ENCODE data around the gene ZSCAN29.
"Not testable (repeated sequence)": the region's sequence is repeated elsewhere in the genome, so short reads cannot be mapped to it uniquely, and the experiment has no call there.

ZSCAN29 gene

GRCh38 chr15:43370975-43371974, at the start of gene ZSCAN29, which contains the start of gene TUBGCP4:
Gene ZSCAN29, minus strand, starts transcription at chr15:43371043. Its CDS starts 1,130 bp downstream, at chr15:43369913.
Gene TUBGCP4, plus strand, starts transcription at chr15:43371101. Its CDS starts 254 bp downstream, at chr15:43371355.
- DNase-seq (ENCODE audit: low spot score): peak; percentile 86

GRCh38 chr15:43420435-43420834, 49.6 kb upstream of the ZSCAN29 start:
- DNase-seq (ENCODE audit: low spot score): no peak

- DNase-seq (ENCODE audit: low spot score): no peak
These were observed 43.4 kb upstream of the ZSCAN29 start for GRCh38 chr15:43414196-43414595.

GRCh38 chr15:43412096-43412495, 41.3 kb upstream of the ZSCAN29 start:
- no peak for DNase-seq (ENCODE audit: low spot score)

GRCh38 chr15:43410572-43411214, 39.9 kb upstream of the ZSCAN29 start:
- DNase-seq (ENCODE audit: low spot score): no peak

- no peak for DNase-seq (ENCODE audit: low spot score)
These were observed 37.9 kb upstream of the ZSCAN29 start for GRCh38 chr15:43408789-43409188.

GRCh38 chr15:43406808-43407207, 36.0 kb upstream of the ZSCAN29 start:
- DNase-seq (ENCODE audit: low spot score): no peak

- no peak for DNase-seq (ENCODE audit: low spot score)
These were observed 35.3 kb upstream of the ZSCAN29 start for GRCh38 chr15:43406189-43406588.

- DNase-seq (ENCODE audit: low spot score): no peak
These were observed 33.3 kb upstream of the ZSCAN29 start for GRCh38 chr15:43404130-43404529.

- DNase-seq (ENCODE audit: low spot score): no peak
These were observed 32.8 kb upstream of the ZSCAN29 start for GRCh38 chr15:43403616-43404015.

- DNase-seq (ENCODE audit: low spot score): no peak
These were observed 31.4 kb upstream of the ZSCAN29 start for GRCh38 chr15:43402255-43402654.

GRCh38 chr15:43393592-43393991, 22.7 kb upstream of the ZSCAN29 start:
- not testable (repeated sequence) for DNase-seq (ENCODE audit: low spot score)

- no peak for DNase-seq (ENCODE audit: low spot score)
These were observed 19.9 kb upstream of the ZSCAN29 start for GRCh38 chr15:43390723-43391122.

- DNase-seq (ENCODE audit: low spot score): no peak
These were observed 12.2 kb upstream of the ZSCAN29 start for GRCh38 chr15:43383070-43383469.

- no peak for DNase-seq (ENCODE audit: low spot score)
These were observed 11.5 kb upstream of the ZSCAN29 start for GRCh38 chr15:43382310-43382709.

GRCh38 chr15:43378601-43379000, 7.8 kb upstream of the ZSCAN29 start:
- DNase-seq (ENCODE audit: low spot score): no peak

- DNase-seq (ENCODE audit: low spot score): peak; percentile 30
These were observed 5.3 kb upstream of the ZSCAN29 start for GRCh38 chr15:43376017-43376705.

GRCh38 chr15:43370310-43370974, 401 bp downstream of the ZSCAN29 start:
- DNase-seq (ENCODE audit: low spot score): peak; percentile 15

GRCh38 chr15:43361313-43361903, 9.4 kb downstream of the ZSCAN29 start:
- no peak for DNase-seq (ENCODE audit: low spot score)

GRCh38 chr15:43360821-43361220, 10.0 kb downstream of the ZSCAN29 start:
- DNase-seq (ENCODE audit: low spot score): no peak

- no peak for DNase-seq (ENCODE audit: low spot score)
These were observed 18.0 kb downstream of the ZSCAN29 start for GRCh38 chr15:43352693-43353382.

Data from HuH-7 (cell line).